ENCODE data around the gene RUNX2.

RUNX2 gene

GRCh38 chr6:45327956-45328522, at the start of gene RUNX2:
Gene RUNX2, plus strand, starts transcription at chr6:45328330. Its CDS starts 397 bp downstream, at chr6:45328727.
- TF ChIP-seq CEBPB (IDR thresholded peaks at IDR 0.05) = no peak
- TF ChIP-seq MAX (IDR thresholded peaks at IDR 0.05) = no peak
- no peak for TF ChIP-seq EP300 (IDR thresholded peaks at IDR 0.05; ENCODE audit: borderline replicate concordance)
- no peak for TF ChIP-seq RAD21 (IDR thresholded peaks at IDR 0.05; ENCODE audit: low read depth)
- TF ChIP-seq ZBTB7A (IDR thresholded peaks at IDR 0.05; ENCODE audit: low read depth) = no peak
- TF ChIP-seq FOXM1 (IDR thresholded peaks at IDR 0.05; ENCODE audit: borderline replicate concordance, low read depth) = no peak
- TF ChIP-seq EGR1 (IDR thresholded peaks at IDR 0.05) = no peak
- TF ChIP-seq NFIC (IDR thresholded peaks at IDR 0.05) = no peak
- no peak for TF ChIP-seq TAF1 (IDR thresholded peaks at IDR 0.05; ENCODE audit: low read depth)
- TF ChIP-seq, protein P1, sequence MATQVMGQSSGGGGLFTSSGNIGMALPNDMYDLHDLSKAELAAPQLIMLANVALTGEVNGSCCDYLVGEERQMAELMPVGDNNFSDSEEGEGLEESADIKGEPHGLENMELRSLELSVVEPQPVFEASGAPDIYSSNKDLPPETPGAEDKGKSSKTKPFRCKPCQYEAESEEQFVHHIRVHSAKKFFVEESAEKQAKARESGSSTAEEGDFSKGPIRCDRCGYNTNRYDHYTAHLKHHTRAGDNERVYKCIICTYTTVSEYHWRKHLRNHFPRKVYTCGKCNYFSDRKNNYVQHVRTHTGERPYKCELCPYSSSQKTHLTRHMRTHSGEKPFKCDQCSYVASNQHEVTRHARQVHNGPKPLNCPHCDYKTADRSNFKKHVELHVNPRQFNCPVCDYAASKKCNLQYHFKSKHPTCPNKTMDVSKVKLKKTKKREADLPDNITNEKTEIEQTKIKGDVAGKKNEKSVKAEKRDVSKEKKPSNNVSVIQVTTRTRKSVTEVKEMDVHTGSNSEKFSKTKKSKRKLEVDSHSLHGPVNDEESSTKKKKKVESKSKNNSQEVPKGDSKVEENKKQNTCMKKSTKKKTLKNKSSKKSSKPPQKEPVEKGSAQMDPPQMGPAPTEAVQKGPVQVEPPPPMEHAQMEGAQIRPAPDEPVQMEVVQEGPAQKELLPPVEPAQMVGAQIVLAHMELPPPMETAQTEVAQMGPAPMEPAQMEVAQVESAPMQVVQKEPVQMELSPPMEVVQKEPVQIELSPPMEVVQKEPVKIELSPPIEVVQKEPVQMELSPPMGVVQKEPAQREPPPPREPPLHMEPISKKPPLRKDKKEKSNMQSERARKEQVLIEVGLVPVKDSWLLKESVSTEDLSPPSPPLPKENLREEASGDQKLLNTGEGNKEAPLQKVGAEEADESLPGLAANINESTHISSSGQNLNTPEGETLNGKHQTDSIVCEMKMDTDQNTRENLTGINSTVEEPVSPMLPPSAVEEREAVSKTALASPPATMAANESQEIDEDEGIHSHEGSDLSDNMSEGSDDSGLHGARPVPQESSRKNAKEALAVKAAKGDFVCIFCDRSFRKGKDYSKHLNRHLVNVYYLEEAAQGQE (IDR thresholded peaks at IDR 0.05; ENCODE audit: low read depth) = no peak
- TF ChIP-seq CREB1 (IDR thresholded peaks at IDR 0.05; ENCODE audit: low read depth) = no peak
- no peak for TF ChIP-seq TCF12 (IDR thresholded peaks at IDR 0.05; ENCODE audit: low read depth)
- no peak for TF ChIP-seq TEAD4 (IDR thresholded peaks at IDR 0.05)
- TF ChIP-seq USF1 (IDR thresholded peaks at IDR 0.05) = no peak
- no peak for TF ChIP-seq YY1 (IDR thresholded peaks at IDR 0.05; ENCODE audit: low read depth)

GRCh38 chr6:45278367-45278766, 49.8 kb upstream of the RUNX2 start:
- TF ChIP-seq CEBPB (IDR thresholded peaks at IDR 0.05) (no peak), TCF12 (IDR thresholded peaks at IDR 0.05; ENCODE audit: low read depth) (no peak), EP300 (IDR thresholded peaks at IDR 0.05; ENCODE audit: borderline replicate concordance) (no peak), USF1 (IDR thresholded peaks at IDR 0.05) (no peak), MAX (IDR thresholded peaks at IDR 0.05) (no peak), YY1 (IDR thresholded peaks at IDR 0.05; ENCODE audit: low read depth) (no peak), EGR1 (IDR thresholded peaks at IDR 0.05) (no peak), FOXM1 (IDR thresholded peaks at IDR 0.05; ENCODE audit: borderline replicate concordance, low read depth) (no peak), CREB1 (IDR thresholded peaks at IDR 0.05; ENCODE audit: low read depth) (no peak), RAD21 (IDR thresholded peaks at IDR 0.05; ENCODE audit: low read depth) (no peak), NFIC (IDR thresholded peaks at IDR 0.05) (no peak), TAF1 (IDR thresholded peaks at IDR 0.05; ENCODE audit: low read depth) (no peak), TEAD4 (IDR thresholded peaks at IDR 0.05) (no peak), ZBTB7A (IDR thresholded peaks at IDR 0.05; ENCODE audit: low read depth) (no peak)
- TF ChIP-seq, protein P1 (IDR thresholded peaks at IDR 0.05; ENCODE audit: low read depth) = no peak

DNA sequence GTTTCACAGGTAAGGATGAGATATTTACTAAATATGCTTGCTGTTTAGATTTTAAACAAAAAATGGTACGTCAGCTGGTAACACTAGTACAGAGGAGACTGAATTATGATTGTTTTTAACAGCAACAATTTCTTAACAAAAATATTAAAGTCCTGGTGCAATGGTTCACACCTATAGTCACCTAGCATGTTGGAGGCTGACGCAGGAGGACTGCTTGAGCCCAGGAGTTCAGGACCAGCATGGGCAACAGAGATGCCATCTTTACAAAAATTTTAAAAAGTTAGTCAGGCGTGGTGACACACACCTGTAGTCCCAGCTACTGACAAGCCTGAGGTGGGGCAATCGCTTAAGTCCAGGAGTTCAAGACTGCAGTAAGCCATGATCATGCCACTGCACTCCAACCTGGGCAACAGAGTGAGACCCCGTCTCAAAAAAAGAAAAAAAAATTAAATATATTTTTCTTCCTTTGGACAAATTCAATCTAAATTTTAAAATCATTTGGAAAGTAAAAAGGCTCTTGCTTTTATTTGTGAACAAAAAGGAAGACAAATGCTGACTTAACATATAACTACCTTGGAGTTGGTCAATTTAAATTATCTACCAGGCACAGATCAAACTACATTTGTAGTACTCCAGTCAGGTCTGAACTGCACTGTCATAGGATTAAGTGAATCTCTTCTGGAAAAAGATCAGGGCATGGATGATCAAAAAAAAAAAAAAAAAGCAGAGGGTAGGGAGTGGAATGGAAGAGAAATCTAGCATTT, 38.2 kb upstream of the RUNX2 start:
- TF ChIP-seq, protein P1 (IDR thresholded peaks at IDR 0.05; ENCODE audit: low read depth) = no peak
- no peak for TF ChIP-seq MAX (IDR thresholded peaks at IDR 0.05)
- TF ChIP-seq TEAD4 (IDR thresholded peaks at IDR 0.05) = no peak
- no peak for TF ChIP-seq FOXM1 (IDR thresholded peaks at IDR 0.05; ENCODE audit: borderline replicate concordance, low read depth)
- no peak for TF ChIP-seq USF1 (IDR thresholded peaks at IDR 0.05)
- TF ChIP-seq CREB1 (IDR thresholded peaks at IDR 0.05; ENCODE audit: low read depth) = no peak
